Left colon (tissue), 2 donors: ENCODE measurements around the gene TRIM31. TPM values are rescaled to one million over a fixed set of nuclear protein-coding genes. Genes with fewer than 3 reads are reported as not detected.
A peak's percentile ranks its signal among the peaks of the same experiment; 100 is the strongest.

ENCODE experiments used
- ATAC-seq: fragments of 200-7000 bp; cut with Tn5 transposase; one replicate; pipeline ENCODE4 v1.9.1; 2020; ENCODE audit warnings: mild to moderate bottlenecking, moderate library complexity
- DNase-seq, 2 donors: peaks; one replicate each; pipeline ENCODE4 v3.0.0-alpha.2; 2020
- intact Hi-C, 2 donors: fragments of 100-400 bp; cut with DNase I in 1 of 2; cut with micrococcal nuclease in 1 of 2; formaldehyde crosslinking; loops; one replicate each; pipeline versions ENCODE4 v1.11.2 to v1.14.0; 2022; cut with DNase I, micrococcal nuclease
- total RNA-seq, 2 donors: library from RNA; stranded (reverse); fragmentation: NEBNext Ultra II Directional; extraction: Animal tissue kit (Norgen Biotek cat#: 25700); gene quantifications; one replicate each; pipeline ENCODE4 v1.2.1, GENCODE V29; 2021
- donor health status: DM: no; HTN: no; CAD: no.
- donor health status: DM: yes; HTN: yes; CAD: no.

TRIM31 gene
- total RNA-seq, 2 donors from 2014 or later = 80.0 to 278 TPM

DNA sequence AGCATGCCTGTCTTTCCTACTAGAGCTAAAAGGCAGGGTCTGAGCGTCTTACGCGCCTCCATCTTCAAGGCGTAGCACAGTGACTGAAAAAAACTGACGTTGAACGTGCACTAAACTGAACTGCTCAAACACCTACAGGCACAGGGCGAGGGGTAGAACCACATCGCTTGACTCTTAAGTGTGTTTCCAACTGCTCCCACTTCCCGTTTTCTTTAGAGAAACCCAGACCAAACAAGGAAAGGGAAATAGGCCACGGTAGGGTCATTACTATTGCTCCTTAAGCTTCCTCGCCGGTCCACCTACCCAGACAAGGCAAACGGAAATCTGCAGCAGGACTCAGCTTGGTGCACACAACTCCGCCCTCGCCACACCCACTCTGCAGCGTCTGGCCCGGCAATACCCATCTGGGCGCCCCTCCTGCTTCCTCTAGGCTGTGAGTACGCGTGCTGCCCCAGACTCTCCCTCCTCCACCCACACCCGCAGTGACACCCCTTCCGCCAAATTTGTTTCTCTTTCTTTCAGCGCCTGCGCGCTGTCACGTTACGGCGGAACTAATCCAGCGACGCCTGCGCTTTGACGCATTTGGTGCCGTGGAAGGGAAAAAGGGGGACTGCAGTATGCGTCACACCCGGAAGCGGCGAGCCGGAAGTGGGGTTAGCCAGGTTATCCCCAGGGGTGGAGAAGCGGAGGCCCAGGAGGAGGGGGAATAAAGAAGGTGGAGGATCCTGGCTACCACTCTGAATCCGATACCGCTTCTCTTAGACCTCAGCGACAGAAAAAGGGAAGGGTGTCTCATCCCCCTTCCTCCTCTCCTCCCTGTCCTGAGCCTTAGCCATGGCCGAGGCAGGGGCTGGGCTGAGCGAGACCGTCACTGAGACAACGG, 46.1 kb downstream of the TRIM31 start, which contains the start of gene PPP1R11:
Gene PPP1R11, plus strand, starts transcription at position 622 of the 883 bp plus-strand sequence. Its CDS starts 213 bp downstream, at position 835.
- ATAC-seq (peak; percentile 94), DNase-seq (peak; percentile 97 to 100)
- intact Hi-C loops = no loop called here

DNA sequence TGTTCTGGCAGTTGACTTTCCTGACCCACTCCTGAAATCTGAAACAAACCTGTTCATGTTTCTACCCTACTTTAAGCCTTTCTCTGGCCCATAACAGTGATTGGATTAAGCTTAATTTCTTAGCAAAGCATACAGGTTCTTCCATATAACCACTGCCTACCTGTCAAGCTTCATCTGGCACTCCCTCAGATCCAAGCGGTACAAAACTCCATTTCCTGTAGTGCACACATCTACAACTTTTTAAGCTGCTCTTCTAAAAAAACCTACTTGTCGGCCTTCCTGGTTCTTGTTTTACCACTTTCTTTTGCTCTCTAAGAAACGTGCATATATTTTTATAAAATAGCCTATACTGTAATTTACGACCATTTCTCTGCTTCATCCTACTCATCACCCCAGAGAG, 46.8 kb downstream of the TRIM31 start:
- ATAC-seq = no peak
- intact Hi-C loops = no loop called here
- no peak for DNase-seq

DNA sequence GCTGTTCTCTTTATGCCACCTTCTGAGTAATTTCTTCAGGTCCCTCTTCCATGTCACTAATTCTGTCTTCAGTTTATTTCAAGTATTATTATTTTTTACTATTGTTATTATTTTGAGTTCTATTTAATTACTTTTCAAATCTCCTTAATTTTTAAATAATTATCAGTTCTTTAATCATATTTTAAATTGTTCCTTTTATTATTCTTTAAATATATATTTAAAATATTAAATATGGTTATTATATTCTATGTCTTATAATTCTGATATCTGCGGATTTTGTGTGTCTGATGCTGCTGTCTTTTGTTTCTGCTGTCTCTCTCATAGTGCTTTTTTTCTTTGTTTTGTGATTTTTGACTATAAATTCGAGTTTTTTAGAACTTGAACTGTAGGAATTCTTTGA, 49.6 kb downstream of the TRIM31 start:
- DNase-seq (no peak), ATAC-seq (no peak)
- intact Hi-C loops = no loop called here

DNA sequence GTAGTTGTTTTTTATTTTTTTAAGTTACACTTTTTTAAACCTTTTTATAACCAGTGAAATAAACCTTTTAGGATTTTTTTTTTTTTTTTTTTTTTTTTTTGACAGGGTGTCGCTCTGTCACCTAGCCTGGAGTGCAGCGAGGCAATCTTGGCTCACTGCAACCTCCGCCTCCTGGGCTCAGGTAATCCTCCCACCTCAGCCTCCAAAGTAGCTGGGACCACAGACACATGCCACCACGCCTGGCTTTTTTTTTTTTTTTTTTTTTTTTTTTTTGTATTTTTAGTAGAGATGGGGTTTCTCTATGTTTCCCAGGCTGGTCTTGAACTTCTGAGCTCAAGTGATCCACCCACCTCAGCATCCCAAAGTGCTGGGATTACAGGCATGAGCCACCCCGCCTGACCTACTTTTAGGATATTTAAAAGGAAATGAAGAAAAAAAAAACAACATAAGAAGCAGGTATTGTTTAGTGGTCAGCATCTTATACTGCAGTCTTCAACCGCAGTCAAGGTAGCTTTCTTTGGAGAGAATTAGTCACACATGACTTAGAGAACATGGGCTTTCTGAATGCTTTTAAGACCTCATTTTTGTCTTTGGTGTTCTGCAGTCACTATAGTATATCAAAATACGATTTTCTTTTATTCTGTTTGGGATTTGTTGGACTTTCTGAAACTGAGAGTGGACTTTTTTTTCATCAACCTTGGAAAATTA, 50.3 kb downstream of the TRIM31 start:
- ATAC-seq = no peak
- intact Hi-C loops = no loop called here

DNA sequence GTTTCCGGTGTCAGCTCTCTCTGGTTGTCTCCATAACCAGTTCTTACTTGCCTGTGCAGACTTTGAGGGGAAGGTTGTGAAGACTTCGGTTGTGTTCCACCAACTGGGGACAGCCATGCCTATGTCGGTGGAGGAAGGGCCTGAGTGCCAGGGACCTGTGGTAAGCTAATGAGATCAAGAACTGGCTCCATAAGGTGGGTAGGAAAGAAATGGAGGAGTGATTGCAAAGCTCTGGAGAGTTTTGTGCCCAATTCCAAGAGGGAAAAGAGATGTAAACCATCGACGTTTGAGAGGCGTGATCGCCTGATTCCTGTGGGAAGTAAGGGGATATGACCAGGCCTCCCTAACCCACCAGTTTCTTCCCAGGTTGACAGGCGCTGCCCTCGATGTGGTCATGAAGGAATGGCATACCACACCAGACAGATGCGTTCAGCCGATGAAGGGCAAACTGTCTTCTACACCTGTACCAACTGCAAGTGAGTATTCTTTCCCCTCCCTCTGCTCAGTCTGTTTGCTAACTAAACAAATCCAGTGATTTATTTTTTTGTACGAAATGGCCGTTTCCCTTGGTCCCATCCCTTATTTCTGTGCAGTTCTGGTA, 50.9 kb downstream of the TRIM31 start:
- peak in 1 of 2 donors; percentile 38 for DNase-seq
- peak; percentile 32 for ATAC-seq
- intact Hi-C loops = no loop called here

More for the DNA sequence above, 50.3 kb downstream of the TRIM31 start:
- no peak for DNase-seq

DNA sequence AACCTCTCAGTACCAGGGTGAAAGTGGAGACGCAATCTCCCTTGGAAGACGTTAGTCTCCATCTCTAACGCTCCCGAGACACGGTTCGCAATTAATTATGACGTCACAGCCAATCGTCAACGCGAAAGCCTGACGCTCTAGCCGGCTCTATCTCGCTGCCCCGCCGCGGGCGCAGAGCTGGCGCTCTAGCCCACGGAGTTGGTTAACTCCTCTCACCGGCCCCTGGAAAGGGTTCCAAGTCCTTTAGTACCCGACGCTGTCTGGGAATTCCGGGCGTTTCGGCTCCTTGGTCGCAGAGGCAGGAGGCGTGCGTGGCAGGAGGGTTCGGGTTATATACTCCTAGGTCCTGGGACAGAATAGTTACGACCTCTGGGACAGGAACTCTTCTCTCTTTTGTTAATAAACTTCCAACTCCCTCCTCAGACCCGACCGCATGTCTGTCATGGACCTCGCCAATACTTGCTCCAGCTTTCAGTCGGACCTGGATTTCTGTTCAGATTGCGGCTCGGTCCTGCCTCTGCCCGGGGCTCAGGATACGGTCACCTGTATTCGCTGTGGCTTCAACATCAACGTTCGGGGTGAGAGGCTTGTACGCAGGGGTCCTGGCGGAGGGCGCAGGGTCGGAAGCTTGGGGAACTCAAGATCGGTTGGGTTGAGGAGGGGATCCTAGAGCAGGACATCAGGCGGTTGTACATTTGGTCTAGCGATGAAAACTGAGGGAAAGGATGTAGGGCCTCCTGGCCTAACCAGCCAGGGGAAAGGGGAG, 51.6 kb downstream of the TRIM31 start, which contains the start of gene POLR1H:
Gene POLR1H, plus strand, starts transcription at position 174 of the 766 bp plus-strand sequence. Its CDS starts 260 bp downstream, at position 434.
- ATAC-seq (peak; percentile 93), DNase-seq (peak; percentile 93 to 95)
- intact Hi-C loops = no loop called here

DNA sequence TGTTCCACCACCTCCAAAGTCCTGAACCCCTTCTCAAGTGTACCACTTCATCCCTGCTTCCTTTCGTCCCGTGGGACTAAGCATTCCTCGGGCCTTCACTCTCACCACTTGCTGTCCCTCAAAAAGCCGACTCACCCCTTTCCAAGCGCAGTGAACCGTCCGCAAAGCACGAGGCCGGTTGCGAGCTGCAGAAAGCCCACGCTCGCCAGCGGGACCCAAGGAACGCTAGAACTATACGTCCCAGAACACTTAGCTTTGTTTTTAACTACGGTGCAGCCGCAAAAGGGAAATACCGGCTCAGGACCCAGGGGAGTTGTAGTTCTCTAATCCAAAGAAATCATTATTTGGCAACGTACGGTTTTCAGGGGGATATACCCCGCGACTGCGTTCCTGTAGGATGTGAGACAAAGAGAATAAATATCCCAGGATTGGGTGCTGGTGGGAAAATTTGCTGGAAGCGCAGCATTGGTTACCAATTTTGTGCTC, 52.2 kb downstream of the TRIM31 start:
- ATAC-seq (peak; percentile 17), DNase-seq (peak in 1 of 2 donors; percentile 51)
- intact Hi-C loops = no loop called here

DNA sequence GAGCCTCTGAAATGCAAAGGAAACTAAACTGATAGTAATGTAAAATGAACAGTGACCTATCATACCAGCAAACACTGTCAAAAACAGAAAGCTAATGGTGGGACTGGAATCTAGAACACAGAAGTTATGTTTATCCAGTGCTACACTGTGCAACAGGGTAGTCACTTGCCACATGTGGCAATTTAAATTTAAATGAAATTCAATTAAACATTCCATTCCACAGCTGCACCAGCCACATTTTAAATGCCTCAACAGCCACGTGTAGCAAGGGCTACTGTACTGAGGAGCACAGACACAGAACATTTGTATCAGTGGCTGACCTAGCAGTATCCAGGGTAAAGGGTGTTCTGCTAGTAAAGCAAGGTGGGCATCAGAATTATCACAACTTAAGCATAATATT, 57.4 kb downstream of the TRIM31 start:
- ATAC-seq (no peak), DNase-seq (no peak)
- intact Hi-C loops = no loop called here

DNA sequence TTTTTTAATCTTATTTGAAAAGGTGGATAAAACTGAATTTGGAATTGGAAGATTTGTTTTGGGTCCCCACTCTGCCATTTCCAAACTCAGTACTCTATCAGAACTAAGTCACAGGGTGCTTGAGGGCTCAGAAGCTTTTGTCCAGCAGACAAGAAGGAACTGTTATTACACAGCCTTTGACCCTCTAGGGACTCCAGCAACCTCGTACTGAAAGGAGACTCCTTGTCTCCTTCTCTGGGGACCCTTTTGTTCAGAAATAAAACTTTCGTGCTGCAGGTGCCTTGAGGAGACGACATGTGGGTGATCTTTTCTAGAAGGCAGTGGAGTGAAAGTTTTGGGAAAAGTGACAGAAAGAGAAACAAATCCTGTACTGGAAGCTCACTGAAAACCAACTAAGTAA, 59.2 kb downstream of the TRIM31 start:
- DNase-seq = no peak
- no peak for ATAC-seq
- intact Hi-C loops = no loop called here

Other genes starting within 250 kb of the TRIM31 start
- 1,000 to 10,000 TPM; 1,119 to 1,618 TPM for gene HLA-A, start 170.6 kb downstream of the TRIM31 start, total RNA-seq
- 10 to 100 TPM; 25.6 to 26.2 TPM for gene POLR1H, start 51.8 kb downstream of the TRIM31 start, total RNA-seq
- 10 to 100 TPM; 89.5 to 92.9 TPM for gene PPP1R11, start 45.9 kb downstream of the TRIM31 start, total RNA-seq
- under 1 TPM in 1 of 2 donors, not detected in 1; 0.58 TPM for gene RNF39, start 37.3 kb downstream of the TRIM31 start, total RNA-seq
- gene TRIM40, start 23.1 kb upstream of the TRIM31 start, total RNA-seq = 10 to 100 TPM; 13.2 to 30.7 TPM
- 1 to 10 TPM; 5.6 to 6.3 TPM for gene TRIM10, start 48.1 kb upstream of the TRIM31 start, total RNA-seq
- gene TRIM15, start 50.5 kb upstream of the TRIM31 start, total RNA-seq = 10 to 100 TPM; 58.8 to 62.5 TPM
- 10 to 100 TPM; 47.1 to 48.7 TPM for gene TRIM26, start 100.3 kb upstream of the TRIM31 start, total RNA-seq
- 1 to 10 TPM; 7.8 to 9.2 TPM for gene TRIM39, start 213.8 kb upstream of the TRIM31 start, total RNA-seq
- 10 to 100 TPM; 40.1 to 44.7 TPM for gene RPP21, start 232.1 kb upstream of the TRIM31 start, total RNA-seq